Neural cell (in vitro differentiated cells): Measurements from ENCODE around the gene KMT2D. TPM values are rescaled to one million over a fixed set of nuclear protein-coding genes. Genes with fewer than 3 reads are reported as not detected.

Experiments
- H2AFZ ChIP-seq: fragments of 200-600, 300-800 bp; sonication (generic), shearing (Covaris generic); 2 replicates; pipeline ENCODE4 v1.6.0; 2014; ENCODE audit warnings: low read depth, mild to moderate bottlenecking, antibody characterized with exemption, low read length, moderate library complexity
- H3F3A ChIP-seq: fragments of 200-600 bp; shearing (Covaris generic); 2 replicates; pipeline ENCODE4 v1.6.1; 2016; ENCODE audit warnings: mild to moderate bottlenecking, moderate library complexity, mixed read lengths, antibody characterized with exemption, low read length; ENCODE audit not compliant: insufficient read depth, poor library complexity, severe bottlenecking
- H3K27ac ChIP-seq: fragments of 200-600, 300-800 bp; sonication (generic), shearing (Covaris generic); 2 replicates; pipeline ENCODE4 v1.5.1; 2014; ENCODE audit warnings: mild to moderate bottlenecking, low read length, moderate library complexity
- H3K27me3 ChIP-seq: fragments of 300-800, 200-600 bp; sonication (generic), shearing (Covaris generic); 2 replicates; pipeline ENCODE4 v1.6.0; 2014; ENCODE audit warnings: mild to moderate bottlenecking, low read depth, low read length, moderate library complexity; ENCODE audit not compliant: insufficient read depth
- H3K36me3 ChIP-seq: fragments of 300-800, 200-600 bp; sonication (generic), shearing (Covaris generic); 2 replicates; pipeline ENCODE4 v1.5.1; 2014; ENCODE audit warnings: mild to moderate bottlenecking, antibody characterized with exemption, low read length, moderate library complexity; ENCODE audit not compliant: insufficient read depth
- H3K4me2 ChIP-seq: fragments of 300-800, 200-600 bp; sonication (generic), shearing (Covaris generic); 2 replicates; pipeline ENCODE4 v1.6.0; 2014; ENCODE audit warnings: mild to moderate bottlenecking, low read length
- H3K4me3 ChIP-seq: fragments of 300-800, 200-600 bp; sonication (generic), shearing (Covaris generic); 2 replicates; pipeline ENCODE4 v1.5.1; 2014; ENCODE audit warnings: mild to moderate bottlenecking, low read length, moderate library complexity
- H3K79me2 ChIP-seq: fragments of 200-600 bp; shearing (Covaris generic); replicated peaks from 2 replicates; pipeline ENCODE4 v1.6.0; 2014; ENCODE audit warnings: mild to moderate bottlenecking, low read length, moderate library complexity; ENCODE audit not compliant: insufficient read depth
- H3K9ac ChIP-seq: fragments of 300-800, 200-600 bp; sonication (generic), shearing (Covaris generic); 2 replicates; pipeline ENCODE4 v1.6.1; 2016; ENCODE audit warnings: mild to moderate bottlenecking, low read length, mixed read lengths
- H3K9me2 ChIP-seq: fragments of 200-600 bp; shearing (Covaris generic); 2 replicates; pipeline ENCODE4 v1.6.1; 2016; ENCODE audit warnings: mild to moderate bottlenecking, low read length, mixed read lengths; ENCODE audit not compliant: insufficient read depth
- H3K9me3 ChIP-seq: fragments of 200-600, 300-800 bp; sonication (generic), shearing (Covaris generic); 2 replicates; pipeline ENCODE4 v1.6.1; 2016; ENCODE audit warnings: mild to moderate bottlenecking, mixed run types, low read length, moderate library complexity, mixed read lengths
- H4K20me1 ChIP-seq: fragments of 200-600 bp; shearing (Covaris generic); 2 replicates; pipeline ENCODE4 v1.6.1; 2016; ENCODE audit warnings: mild to moderate bottlenecking, mixed run types; ENCODE audit not compliant: insufficient read depth
- EP300 ChIP-seq: fragments of 450-650 bp; conservative IDR thresholded peaks from 2 replicates; pipeline ENCODE4 v1.6.1; 2014; ENCODE audit warnings: antibody characterized with exemption, mild to moderate bottlenecking, moderate library complexity; ENCODE audit not compliant: poor library complexity, severe bottlenecking
- EZH2 ChIP-seq: fragments of 200-600, 300-800 bp; shearing (Covaris generic), sonication (generic); IDR thresholded peaks from 2 replicates; pipeline ENCODE4 v1.6.1; 2014; ENCODE audit warnings: antibody characterized with exemption, low read length, borderline replicate concordance, mild to moderate bottlenecking; ENCODE audit not compliant: insufficient read depth, poor library complexity, severe bottlenecking
- MXI1 ChIP-seq: fragments of 450-650 bp; conservative IDR thresholded peaks from 2 replicates; pipeline ENCODE4 v1.6.1; 2014; ENCODE audit warnings: antibody characterized with exemption, mild to moderate bottlenecking; ENCODE audit not compliant: poor library complexity, severe bottlenecking
- POLR2AphosphoS5 ChIP-seq: IDR thresholded peaks from 2 replicates; pipeline ENCODE4 v1.6.1; 2012
- RAD21 ChIP-seq: fragments of 450-650 bp; conservative IDR thresholded peaks from 2 replicates; pipeline ENCODE4 v1.6.1; 2014; ENCODE audit warnings: antibody characterized with exemption, mild to moderate bottlenecking, moderate library complexity
- SMC3 ChIP-seq: fragments of 450-650 bp; conservative IDR thresholded peaks from 2 replicates; pipeline ENCODE4 v1.6.1; 2014; ENCODE audit warnings: antibody characterized with exemption, mild to moderate bottlenecking, moderate library complexity; ENCODE audit not compliant: poor library complexity
- TAF1 ChIP-seq: IDR thresholded peaks from 2 replicates; pipeline ENCODE4 v1.6.1; 2012; ENCODE audit warnings: low read depth
- polyA minus RNA-seq: library from RNA; depleted of rRNA, polyadenylated mRNA; stranded (reverse); fragments of >200 nt; gene quantifications from 2 replicates; pipeline ENCODE4 v1.2.3, GENCODE V29; 2014
- polyA plus RNA-seq: library from polyadenylated mRNA; depleted of rRNA; stranded (reverse); fragments of >200 nt; gene quantifications from 2 replicates; pipeline ENCODE4 v1.2.3, GENCODE V29; 2014
- TF ChIP-seq, protein P1 (sequence below): IDR thresholded peaks from 2 replicates; pipeline ENCODE4 v1.6.1; 2012; ENCODE audit warnings: borderline replicate concordance
- TF ChIP-seq, protein P2 (sequence below): fragments of 450-650 bp; IDR thresholded peaks from 2 replicates; pipeline ENCODE4 v1.5.1; 2014; ENCODE audit warnings: antibody characterized with exemption, mild to moderate bottlenecking, moderate library complexity; ENCODE audit not compliant: poor library complexity, severe bottlenecking

KMT2D gene, protein sequence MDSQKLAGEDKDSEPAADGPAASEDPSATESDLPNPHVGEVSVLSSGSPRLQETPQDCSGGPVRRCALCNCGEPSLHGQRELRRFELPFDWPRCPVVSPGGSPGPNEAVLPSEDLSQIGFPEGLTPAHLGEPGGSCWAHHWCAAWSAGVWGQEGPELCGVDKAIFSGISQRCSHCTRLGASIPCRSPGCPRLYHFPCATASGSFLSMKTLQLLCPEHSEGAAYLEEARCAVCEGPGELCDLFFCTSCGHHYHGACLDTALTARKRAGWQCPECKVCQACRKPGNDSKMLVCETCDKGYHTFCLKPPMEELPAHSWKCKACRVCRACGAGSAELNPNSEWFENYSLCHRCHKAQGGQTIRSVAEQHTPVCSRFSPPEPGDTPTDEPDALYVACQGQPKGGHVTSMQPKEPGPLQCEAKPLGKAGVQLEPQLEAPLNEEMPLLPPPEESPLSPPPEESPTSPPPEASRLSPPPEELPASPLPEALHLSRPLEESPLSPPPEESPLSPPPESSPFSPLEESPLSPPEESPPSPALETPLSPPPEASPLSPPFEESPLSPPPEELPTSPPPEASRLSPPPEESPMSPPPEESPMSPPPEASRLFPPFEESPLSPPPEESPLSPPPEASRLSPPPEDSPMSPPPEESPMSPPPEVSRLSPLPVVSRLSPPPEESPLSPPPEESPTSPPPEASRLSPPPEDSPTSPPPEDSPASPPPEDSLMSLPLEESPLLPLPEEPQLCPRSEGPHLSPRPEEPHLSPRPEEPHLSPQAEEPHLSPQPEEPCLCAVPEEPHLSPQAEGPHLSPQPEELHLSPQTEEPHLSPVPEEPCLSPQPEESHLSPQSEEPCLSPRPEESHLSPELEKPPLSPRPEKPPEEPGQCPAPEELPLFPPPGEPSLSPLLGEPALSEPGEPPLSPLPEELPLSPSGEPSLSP (N-terminal part only)
- 14.1 and 15.8 TPM in 2 replicates for polyA plus RNA-seq
- polyA minus RNA-seq, result 36.8 and 37.7 TPM in 2 replicates

DNA sequence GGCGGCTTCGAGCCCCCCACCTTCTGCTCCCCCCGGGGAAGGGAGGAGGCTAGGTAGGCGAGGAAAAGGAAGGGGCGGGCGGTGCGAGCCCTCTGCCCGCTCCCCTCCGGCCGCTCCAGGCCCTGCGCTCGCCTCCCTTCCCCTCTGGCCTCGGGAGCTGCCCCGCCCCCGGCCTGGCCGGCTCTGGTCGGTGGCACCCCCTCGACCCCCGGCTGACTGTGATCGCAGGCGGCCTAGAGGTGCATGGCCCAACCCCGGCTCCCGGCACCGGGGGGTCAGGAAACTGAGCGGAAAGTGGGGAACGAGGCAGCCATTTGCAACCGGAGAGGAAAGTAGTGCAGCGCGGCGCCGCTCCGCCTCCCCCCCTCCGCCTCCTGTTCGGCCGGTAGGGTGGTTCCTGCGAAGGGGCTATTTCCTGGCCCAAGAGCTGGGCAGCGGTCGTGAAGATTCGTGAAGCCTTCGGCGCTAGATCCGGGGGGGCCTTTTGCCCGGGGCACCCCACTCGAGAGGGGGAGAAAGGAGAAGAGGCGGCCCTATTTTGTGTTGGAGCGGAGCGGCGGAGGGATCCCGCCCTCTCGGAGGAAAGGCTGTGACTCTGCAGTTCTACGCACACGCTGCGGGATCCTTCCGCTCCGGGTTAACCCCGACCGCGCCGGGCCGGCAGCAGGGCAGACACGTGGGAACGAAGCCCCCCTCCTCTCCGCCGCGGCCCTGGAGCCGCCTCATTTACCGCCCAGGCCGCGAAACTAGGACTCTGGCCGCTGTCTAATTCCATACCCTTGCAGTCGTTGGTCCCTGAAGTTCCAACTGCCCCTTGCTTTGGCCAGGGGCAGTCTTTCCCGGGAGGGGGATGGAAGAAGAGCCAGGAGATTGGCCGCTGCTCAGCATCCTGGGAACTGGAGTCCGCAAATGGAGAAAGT is at the start of gene KMT2D:
TSS of gene KMT2D (minus strand) at position 558 of the 920 bp plus-strand sequence. CDS start 5,470 bp downstream, outside the sequence.
- peak within 1 kb of the TSS; percentile 97 for H3K4me3 ChIP-seq
- no peaks in the 10 kb centered on the region for H3F3A ChIP-seq
- peak within 1 kb of the TSS; percentile 97 for H3K27ac ChIP-seq
- peaks cover 27% of the 10 kb centered on the region for H4K20me1 ChIP-seq
- no peaks in the 10 kb centered on the region for H3K9me3 ChIP-seq
- H3K27me3 ChIP-seq, result no peaks in the 10 kb centered on the region
- H3K36me3 ChIP-seq, result no peaks in the 10 kb centered on the region
- peak within 1 kb of the TSS; percentile 98 for H2AFZ ChIP-seq
- H3K4me2 ChIP-seq, result peak within 1 kb of the TSS; percentile 97
- H3K79me2 ChIP-seq, result peaks cover 47% of the 10 kb centered on the region
- peak within 1 kb of the TSS; percentile 99 for H3K9ac ChIP-seq
- peak; percentile 98 for TF ChIP-seq TAF1
- TF ChIP-seq EP300, result peak; percentile 80
- peak; percentile 89 for TF ChIP-seq POLR2AphosphoS5
- TF ChIP-seq RAD21, result peak; percentile 17
- peak; percentile 94 for TF ChIP-seq MXI1
- TF ChIP-seq, protein P1, sequence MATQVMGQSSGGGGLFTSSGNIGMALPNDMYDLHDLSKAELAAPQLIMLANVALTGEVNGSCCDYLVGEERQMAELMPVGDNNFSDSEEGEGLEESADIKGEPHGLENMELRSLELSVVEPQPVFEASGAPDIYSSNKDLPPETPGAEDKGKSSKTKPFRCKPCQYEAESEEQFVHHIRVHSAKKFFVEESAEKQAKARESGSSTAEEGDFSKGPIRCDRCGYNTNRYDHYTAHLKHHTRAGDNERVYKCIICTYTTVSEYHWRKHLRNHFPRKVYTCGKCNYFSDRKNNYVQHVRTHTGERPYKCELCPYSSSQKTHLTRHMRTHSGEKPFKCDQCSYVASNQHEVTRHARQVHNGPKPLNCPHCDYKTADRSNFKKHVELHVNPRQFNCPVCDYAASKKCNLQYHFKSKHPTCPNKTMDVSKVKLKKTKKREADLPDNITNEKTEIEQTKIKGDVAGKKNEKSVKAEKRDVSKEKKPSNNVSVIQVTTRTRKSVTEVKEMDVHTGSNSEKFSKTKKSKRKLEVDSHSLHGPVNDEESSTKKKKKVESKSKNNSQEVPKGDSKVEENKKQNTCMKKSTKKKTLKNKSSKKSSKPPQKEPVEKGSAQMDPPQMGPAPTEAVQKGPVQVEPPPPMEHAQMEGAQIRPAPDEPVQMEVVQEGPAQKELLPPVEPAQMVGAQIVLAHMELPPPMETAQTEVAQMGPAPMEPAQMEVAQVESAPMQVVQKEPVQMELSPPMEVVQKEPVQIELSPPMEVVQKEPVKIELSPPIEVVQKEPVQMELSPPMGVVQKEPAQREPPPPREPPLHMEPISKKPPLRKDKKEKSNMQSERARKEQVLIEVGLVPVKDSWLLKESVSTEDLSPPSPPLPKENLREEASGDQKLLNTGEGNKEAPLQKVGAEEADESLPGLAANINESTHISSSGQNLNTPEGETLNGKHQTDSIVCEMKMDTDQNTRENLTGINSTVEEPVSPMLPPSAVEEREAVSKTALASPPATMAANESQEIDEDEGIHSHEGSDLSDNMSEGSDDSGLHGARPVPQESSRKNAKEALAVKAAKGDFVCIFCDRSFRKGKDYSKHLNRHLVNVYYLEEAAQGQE, result peak; percentile 97
- peak; percentile 55 for TF ChIP-seq SMC3
- no peak for TF ChIP-seq EZH2
- TF ChIP-seq, protein P2, sequence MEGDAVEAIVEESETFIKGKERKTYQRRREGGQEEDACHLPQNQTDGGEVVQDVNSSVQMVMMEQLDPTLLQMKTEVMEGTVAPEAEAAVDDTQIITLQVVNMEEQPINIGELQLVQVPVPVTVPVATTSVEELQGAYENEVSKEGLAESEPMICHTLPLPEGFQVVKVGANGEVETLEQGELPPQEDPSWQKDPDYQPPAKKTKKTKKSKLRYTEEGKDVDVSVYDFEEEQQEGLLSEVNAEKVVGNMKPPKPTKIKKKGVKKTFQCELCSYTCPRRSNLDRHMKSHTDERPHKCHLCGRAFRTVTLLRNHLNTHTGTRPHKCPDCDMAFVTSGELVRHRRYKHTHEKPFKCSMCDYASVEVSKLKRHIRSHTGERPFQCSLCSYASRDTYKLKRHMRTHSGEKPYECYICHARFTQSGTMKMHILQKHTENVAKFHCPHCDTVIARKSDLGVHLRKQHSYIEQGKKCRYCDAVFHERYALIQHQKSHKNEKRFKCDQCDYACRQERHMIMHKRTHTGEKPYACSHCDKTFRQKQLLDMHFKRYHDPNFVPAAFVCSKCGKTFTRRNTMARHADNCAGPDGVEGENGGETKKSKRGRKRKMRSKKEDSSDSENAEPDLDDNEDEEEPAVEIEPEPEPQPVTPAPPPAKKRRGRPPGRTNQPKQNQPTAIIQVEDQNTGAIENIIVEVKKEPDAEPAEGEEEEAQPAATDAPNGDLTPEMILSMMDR, result peak; percentile 61
- no peaks in the 10 kb centered on the region for H3K9me2 ChIP-seq
